IPS-18a (cell line): ENCODE data around the gene DBF4B.

Experiments
- H3K27ac ChIP-seq: one replicate; pipeline ENCODE4 v1.5.1; 2013; ENCODE audit warnings: low read length
- H3K27me3 ChIP-seq: one replicate; pipeline ENCODE4 v1.6.1; 2013; ENCODE audit warnings: mild to moderate bottlenecking, low read length; ENCODE audit not compliant: control insufficient read depth, insufficient read depth
- H3K36me3 ChIP-seq: one replicate; pipeline ENCODE4 v1.6.1; 2013; ENCODE audit warnings: low read depth, low read length; ENCODE audit not compliant: control insufficient read depth
- H3K4me1 ChIP-seq: one replicate; pipeline ENCODE4 v1.6.1; 2013; ENCODE audit warnings: low read depth, low read length; ENCODE audit not compliant: control insufficient read depth
- H3K4me3 ChIP-seq: one replicate; pipeline ENCODE4 v1.5.1; 2013; ENCODE audit warnings: low read length
- H3K9ac ChIP-seq: one replicate; pipeline ENCODE4 v1.6.1; 2013; ENCODE audit warnings: mild to moderate bottlenecking, low read length, moderate library complexity
- H3K9me3 ChIP-seq: one replicate; pipeline ENCODE4 v1.6.1; 2013; ENCODE audit warnings: low read depth, low read length; ENCODE audit not compliant: control insufficient read depth

Gene DBF4B

DNA sequence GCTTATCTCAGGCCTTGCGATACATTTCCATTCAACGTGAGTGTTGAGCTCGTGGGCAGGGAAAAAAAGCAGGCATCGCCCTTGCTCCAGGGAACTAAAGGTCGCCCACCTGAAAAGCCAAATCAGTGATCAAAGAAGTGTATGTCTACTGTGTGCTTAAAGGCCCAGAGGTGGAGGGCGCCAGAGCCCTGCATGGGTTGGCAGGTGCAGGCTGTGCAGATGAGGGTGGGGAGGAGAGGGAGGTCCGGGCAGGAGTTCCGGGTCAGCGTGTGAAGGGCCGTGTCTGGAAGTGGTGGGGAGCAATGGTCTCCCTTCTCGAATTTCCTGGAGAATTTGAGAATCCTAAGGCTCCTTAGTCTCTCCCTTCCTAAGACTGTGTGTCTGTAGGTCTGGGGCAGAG lies 57.5 kb downstream of the DBF4B start:
- Histone ChIP-seq H3K9me3 (no peaks in the 10 kb centered on the region), H3K4me1 (peaks cover 5% of the 10 kb centered on the region), H3K27ac (no peak overlapping the region), H3K4me3 (no peak overlapping the region), H3K36me3 (no peaks in the 10 kb centered on the region), H3K27me3 (no peaks in the 10 kb centered on the region), H3K9ac (no peak overlapping the region)

DNA sequence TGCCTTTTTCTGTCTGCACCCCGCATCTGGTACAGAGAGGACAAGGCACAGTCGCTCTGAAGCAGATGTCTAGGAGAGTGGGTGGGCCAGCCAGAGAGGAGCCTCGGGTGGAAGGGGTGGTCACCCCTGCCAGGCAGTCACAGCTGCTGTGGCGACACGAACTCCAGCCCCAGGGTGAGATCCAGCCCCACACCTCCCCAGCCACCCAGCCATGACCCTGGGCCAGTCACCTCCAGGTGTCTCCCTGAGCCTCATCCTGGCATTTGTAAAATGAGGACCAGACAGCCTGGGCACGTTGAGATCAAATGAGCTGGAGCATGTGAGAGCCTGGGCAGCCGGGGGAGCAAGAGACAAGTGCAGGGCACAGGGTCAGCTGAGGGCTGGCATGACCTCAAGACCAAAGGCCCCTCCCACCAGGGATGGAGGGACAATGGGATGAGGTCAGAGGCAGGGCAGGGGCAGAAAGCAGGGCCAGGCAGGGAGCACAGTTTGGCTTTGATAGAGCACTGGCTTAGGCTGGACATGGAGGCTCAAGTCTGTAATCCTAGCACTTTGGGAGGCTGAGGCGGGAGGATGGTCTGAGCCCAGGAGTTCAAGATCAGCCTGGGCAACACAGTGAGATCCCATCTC lies 58.1 kb downstream of the DBF4B start:
- Histone ChIP-seq H3K27me3 (no peaks in the 10 kb centered on the region), H3K36me3 (no peaks in the 10 kb centered on the region), H3K27ac (no peak overlapping the region), H3K4me3 (no peak overlapping the region), H3K9ac (no peak overlapping the region), H3K4me1 (peaks cover 5% of the 10 kb centered on the region), H3K9me3 (no peaks in the 10 kb centered on the region)

DNA sequence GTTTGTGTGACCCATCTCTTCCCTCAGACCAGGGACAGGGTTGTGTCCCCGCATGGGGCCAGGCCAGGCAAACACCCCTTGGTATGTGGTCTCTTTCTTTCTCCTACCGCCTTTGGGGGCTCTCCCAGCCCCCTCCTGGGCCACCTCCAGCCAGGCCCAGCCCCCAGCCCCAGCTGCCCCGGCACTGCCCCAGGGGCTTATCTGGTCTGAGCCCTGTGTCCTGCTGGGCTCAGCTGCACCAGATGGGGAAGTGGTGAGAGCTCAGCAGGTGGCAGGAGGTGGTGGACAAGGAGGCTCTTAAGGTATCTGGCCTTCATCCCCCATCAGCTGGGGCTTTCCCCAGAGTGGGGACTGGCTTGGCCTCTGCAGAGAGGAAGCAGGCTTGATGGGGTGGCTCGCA lies 59.0 kb downstream of the DBF4B start:
- Histone ChIP-seq H3K4me3 (no peak overlapping the region), H3K27ac (no peak overlapping the region), H3K4me1 (peaks cover 5% of the 10 kb centered on the region), H3K9me3 (no peaks in the 10 kb centered on the region), H3K36me3 (no peaks in the 10 kb centered on the region), H3K9ac (no peak overlapping the region), H3K27me3 (no peaks in the 10 kb centered on the region)

DNA sequence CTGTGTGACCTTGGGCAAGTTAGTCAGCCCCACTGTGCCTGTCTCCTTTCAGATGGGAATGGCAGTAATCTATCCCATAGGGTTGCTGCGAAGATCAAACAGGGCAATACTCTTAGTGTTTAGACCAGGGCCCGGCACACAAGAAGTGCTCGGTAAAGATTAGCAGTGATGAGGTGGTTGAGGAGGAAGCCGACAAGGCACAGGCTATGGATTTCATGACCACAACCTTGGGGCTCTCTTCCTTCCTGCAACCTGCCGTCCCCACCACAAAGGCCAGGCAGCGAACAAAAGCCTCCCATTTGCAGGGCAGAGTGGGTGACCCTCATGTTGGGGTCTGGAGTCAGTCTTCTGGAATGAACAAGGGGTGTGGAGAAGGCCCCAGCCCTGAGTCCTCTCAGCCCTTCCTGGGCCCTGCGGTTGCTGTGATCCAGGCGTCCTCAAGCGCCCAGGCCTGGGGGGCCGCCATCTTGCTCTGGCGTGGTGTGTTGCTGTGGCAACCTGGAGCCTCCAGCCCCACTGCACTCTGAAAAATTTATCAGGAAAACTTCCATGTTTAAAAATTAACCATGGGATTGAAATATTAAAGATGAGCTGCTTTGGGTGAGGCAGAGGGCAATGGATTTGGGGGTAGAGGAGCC lies 60.2 kb downstream of the DBF4B start:
- no peaks in the 10 kb centered on the region for H3K9me3 ChIP-seq
- H3K4me1 ChIP-seq = peaks cover 5% of the 10 kb centered on the region
- no peak overlapping the region for H3K27ac ChIP-seq
- no peaks in the 10 kb centered on the region for H3K27me3 ChIP-seq
- H3K36me3 ChIP-seq = no peaks in the 10 kb centered on the region
- H3K4me3 ChIP-seq = no peak overlapping the region
- H3K9ac ChIP-seq = no peak overlapping the region

DNA sequence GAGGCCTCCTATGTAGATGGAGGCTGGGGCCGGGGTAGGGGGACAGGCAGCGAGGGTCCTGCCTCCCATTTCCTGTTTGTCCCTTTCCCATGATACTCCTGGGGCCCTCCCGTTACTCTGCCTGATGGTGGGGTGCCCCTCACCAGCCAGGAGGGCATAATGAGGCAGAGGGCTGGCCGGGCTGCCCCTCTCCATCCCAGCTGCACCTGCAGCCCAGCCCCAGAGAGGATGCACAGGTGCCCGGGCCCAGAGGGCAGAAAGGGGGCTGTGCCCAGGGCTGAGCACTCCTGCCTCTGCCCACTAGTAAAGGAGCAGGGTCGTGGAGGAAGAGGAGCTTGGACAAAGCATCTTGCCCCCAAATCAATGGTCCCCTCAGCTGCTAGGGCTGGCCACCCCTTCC lies 60.8 kb downstream of the DBF4B start:
- Histone ChIP-seq H3K4me1 (peaks cover 5% of the 10 kb centered on the region), H3K27me3 (no peaks in the 10 kb centered on the region), H3K27ac (no peak overlapping the region), H3K9ac (no peak overlapping the region), H3K4me3 (no peak overlapping the region), H3K9me3 (no peaks in the 10 kb centered on the region), H3K36me3 (no peaks in the 10 kb centered on the region)

DNA sequence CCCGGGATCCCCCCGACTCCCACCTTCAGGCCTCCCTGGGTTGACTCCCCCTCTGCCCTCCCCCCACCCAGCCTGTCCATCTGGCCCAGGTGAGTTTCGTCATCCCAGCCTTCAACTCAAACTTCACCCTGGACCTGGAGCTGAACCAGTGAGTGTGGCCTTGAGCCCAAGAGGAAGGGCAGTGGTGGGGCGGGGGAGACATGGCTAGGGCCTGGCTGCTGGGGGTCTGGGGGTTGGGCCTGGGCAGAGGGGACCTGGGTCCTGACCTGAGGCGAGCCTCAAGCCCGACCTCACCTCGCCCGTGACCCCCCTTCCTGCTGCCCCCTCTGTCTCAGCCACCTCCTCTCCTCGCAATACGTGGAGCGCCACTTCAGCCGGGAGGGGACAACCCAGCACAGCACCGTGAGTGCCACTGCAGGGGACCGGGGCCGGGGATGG lies 61.2 kb downstream of the DBF4B start:
- no peak overlapping the region for H3K9ac ChIP-seq
- peaks cover 5% of the 10 kb centered on the region for H3K4me1 ChIP-seq
- H3K27me3 ChIP-seq = no peaks in the 10 kb centered on the region
- no peak overlapping the region for H3K4me3 ChIP-seq
- H3K9me3 ChIP-seq = no peaks in the 10 kb centered on the region
- no peaks in the 10 kb centered on the region for H3K36me3 ChIP-seq
- no peak overlapping the region for H3K27ac ChIP-seq

DNA sequence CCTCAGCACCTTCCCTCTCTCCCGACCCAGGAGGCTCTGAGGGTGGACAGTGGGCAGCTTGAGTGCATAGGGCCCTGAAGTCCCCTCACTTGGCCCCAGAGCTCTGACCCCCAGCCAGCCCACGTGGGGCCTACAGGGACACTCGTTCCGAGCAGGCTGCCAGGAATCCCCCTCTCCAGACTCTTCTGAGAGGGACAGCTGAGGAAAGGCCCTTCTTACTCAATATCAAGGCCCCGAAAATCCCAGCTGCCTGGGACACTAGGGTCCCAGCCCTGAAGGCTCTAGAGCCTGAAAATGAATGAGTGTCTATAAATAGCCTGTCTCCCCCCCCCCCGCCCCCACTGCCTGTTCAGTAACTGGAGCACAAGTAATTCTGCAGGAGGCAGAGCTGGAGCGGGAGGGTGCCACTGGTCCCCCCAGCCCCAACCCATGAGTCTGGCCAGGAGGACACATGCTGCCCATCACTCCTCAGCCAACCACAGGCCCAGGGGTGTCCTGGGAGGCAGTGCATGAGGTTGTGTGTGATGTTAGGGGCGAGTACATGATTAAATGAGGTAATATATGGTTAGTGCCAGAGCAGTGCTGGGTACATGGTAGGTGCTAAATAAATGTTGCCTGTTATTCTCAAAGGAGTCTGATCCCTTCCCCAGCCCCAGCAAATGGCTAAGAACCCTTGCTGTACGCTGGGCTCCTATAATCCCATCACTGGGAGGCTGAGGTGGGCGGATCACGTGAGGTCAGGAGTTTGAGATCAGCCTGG lies 61.9 kb downstream of the DBF4B start:
- Histone ChIP-seq H3K9ac (no peak overlapping the region), H3K4me3 (no peak overlapping the region), H3K27me3 (no peaks in the 10 kb centered on the region), H3K36me3 (no peaks in the 10 kb centered on the region), H3K9me3 (no peaks in the 10 kb centered on the region), H3K4me1 (peaks cover 5% of the 10 kb centered on the region), H3K27ac (no peak overlapping the region)

DNA sequence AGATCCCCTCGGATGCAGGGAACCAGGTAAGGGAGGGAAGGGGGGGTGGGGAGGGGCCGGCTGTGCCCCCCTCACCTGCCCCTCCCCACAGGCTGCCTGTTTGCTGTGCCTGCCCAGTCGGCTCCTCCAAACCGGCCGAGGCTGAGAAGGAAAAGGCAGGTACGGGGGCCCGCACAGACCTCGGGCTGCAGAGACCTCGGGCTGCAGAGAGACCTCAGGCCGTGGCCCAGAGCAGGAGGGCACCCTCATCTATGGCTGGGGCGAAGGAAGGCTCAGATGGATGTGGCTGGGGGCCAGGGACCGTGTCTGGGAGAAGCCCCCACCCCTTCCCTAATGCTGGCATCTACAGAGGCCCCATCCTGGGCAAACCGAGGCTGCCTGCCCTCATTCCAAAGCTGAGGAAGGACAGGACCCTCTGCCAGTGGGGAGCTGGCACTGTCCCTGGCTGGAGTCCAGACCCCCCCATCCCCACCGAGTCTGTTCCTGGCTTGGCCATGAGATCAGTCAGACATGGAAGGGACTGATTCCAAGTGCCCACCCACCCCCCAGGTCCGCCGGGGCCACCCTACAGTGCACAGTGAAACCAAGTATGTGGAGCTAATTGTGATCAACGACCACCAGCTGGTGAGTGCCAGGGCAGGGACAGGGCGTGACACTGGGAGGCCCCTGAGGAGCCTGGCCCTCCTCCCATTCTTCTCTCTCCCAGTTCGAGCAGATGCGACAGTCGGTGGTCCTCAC lies 64.0 kb downstream of the DBF4B start:
- Histone ChIP-seq H3K9me3 (no peaks in the 10 kb centered on the region), H3K4me3 (no peak overlapping the region), H3K36me3 (no peaks in the 10 kb centered on the region), H3K27me3 (peaks cover 15% of the 10 kb centered on the region), H3K4me1 (peaks cover 3% of the 10 kb centered on the region), H3K27ac (no peak overlapping the region), H3K9ac (no peak overlapping the region)

DNA sequence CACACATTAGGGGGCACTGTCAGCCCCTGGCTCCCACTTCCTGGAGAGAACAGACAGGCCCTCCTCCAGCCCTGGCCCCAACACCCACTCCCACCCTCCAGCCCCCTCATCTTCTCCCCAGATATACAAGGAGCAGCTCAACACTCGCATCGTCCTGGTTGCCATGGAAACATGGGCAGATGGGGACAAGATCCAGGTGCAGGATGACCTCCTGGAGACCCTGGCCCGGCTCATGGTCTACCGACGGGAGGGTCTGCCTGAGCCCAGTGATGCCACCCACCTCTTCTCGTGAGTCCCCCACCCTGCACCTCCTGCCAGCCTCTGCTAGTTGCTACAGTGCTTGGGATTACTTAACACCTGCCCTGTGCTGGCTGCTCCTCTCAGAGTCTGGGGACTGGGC lies 64.7 kb downstream of the DBF4B start:
- no peaks in the 10 kb centered on the region for H3K9me3 ChIP-seq
- H3K27me3 ChIP-seq = peaks cover 15% of the 10 kb centered on the region
- no peaks in the 10 kb centered on the region for H3K4me1 ChIP-seq
- H3K27ac ChIP-seq = no peak overlapping the region
- no peak overlapping the region for H3K9ac ChIP-seq
- H3K36me3 ChIP-seq = no peaks in the 10 kb centered on the region
- H3K4me3 ChIP-seq = no peak overlapping the region

DNA sequence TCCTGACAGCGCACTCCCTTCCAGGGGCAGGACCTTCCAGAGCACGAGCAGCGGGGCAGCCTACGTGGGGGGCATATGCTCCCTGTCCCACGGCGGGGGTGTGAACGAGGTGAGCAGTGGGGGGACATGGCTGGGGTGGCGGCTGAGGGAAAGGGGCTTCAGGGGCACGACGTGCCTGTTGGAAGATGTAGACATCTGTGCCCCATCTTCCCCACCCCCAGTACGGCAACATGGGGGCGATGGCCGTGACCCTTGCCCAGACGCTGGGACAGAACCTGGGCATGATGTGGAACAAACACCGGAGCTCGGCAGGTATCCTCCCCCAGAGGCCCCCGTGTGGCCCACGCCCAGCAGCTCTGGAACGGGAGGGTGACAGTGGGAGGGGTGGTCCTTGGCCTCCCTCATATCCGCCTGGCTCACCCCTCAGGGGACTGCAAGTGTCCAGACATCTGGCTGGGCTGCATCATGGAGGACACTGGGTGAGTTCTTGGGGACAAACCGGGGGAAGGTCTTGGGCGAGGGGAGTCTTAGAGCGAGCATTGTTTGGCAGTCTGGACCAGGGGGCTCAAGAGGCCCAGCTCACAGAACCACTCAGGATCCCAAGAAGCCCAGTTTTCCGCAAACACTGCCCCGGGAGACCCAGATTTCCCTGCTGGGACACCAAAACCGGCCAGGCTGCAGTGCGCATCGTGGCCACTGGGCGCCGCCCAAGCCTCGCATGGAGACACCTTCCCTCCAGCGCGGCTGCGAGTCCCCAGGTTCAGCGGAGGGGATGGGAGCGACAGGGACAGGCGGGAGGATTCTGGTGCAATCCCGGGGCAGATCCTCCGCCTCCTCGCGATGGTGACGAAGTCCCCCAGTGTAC lies 66.0 kb downstream of the DBF4B start:
- Histone ChIP-seq H3K9ac (peak overlapping the region; percentile 12), H3K27me3 (peaks cover 15% of the 10 kb centered on the region), H3K27ac (no peak overlapping the region), H3K4me1 (no peaks in the 10 kb centered on the region), H3K36me3 (no peaks in the 10 kb centered on the region), H3K4me3 (peak overlapping the region; percentile 63), H3K9me3 (no peaks in the 10 kb centered on the region)
